Activated naive CD4-positive, alpha-beta T cell treated with anti-CD3 and anti-CD28 coated beads, Interleukin-2, amount 50 U/mL, for 16 hours (primary cell): ENCODE results near the gene POLA2.
"Not testable (repeated sequence)": the region's sequence is repeated elsewhere in the genome, so short reads cannot be mapped to it uniquely, and the experiment has no call there.

Experiments
- DNase-seq: peaks from one replicate; pipeline ENCODE4 v3.0.0-alpha.2; 2020

The POLA2 gene, protein sequence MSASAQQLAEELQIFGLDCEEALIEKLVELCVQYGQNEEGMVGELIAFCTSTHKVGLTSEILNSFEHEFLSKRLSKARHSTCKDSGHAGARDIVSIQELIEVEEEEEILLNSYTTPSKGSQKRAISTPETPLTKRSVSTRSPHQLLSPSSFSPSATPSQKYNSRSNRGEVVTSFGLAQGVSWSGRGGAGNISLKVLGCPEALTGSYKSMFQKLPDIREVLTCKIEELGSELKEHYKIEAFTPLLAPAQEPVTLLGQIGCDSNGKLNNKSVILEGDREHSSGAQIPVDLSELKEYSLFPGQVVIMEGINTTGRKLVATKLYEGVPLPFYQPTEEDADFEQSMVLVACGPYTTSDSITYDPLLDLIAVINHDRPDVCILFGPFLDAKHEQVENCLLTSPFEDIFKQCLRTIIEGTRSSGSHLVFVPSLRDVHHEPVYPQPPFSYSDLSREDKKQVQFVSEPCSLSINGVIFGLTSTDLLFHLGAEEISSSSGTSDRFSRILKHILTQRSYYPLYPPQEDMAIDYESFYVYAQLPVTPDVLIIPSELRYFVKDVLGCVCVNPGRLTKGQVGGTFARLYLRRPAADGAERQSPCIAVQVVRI

DNA sequence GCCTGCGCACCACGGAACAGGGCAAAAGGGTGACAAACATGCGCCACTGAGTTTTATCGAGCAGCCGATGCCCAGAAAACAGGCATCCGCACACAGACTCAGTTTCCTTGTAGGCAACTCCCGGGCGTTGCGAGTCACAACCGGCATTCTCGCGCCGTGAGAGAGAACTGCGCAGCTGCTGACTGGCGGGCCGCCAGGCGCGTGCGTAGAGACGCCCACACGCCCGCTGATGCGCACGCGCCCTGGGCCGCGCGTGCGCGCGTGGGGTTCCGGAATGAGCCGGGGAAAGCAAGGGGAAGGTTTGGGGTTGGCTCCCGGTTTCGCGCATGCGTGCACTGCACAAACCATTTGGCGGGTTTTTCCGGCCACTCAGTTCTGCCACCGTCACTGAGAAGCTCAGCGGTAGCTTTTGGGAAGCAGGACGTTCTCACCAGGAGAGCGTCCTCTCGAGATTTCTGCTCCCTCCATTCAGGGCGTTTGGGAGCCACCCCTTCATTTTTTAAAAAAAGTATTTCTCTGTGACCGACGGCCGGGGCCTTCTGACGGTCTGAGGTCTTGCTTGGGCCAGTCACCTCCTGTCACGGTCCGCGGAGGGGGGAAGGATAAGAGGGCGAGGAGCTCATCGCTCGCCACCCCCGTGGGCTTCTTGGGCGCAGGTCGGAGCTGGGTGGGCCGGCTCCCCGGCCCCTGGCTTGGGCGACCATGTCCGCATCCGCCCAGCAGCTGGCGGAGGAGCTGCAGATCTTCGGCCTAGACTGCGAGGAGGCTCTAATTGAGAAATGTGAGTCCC lies at the start of gene POLA2:
Gene POLA2 (plus strand): TSS at position 372 of the 790 bp plus-strand sequence. CDS start 331 bp downstream, at position 703.
- DNase-seq = peak; percentile 94

DNA sequence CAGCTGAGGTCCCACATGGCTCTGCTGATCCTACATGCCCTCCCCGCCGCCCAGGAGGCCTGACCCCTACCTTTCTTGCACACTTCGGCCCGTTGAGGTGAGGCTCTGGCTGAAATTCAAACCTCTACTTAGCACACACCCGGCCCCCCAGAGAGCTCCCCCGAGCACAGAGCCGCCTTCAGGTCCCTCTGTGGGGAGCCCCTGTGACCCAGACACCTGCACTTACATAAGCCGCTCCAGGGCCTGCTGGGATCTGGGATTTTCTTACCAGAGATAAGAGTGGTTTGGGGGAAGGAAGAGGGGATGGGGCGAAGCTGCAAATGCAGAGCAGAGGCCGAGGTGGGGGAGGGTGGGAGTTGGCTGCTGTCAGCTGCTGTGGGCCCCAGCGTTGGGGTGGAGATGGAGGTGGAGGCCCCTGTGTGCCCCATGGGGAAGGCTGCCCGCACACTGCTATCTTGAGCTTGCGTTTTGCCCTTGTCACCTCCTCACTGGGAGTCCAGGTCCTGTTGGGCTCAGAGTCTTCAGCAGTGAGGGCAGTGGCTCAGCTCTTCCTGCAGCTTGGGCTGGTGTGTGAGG lies 49.4 kb upstream of the POLA2 start:
- DNase-seq = no peak

DNA sequence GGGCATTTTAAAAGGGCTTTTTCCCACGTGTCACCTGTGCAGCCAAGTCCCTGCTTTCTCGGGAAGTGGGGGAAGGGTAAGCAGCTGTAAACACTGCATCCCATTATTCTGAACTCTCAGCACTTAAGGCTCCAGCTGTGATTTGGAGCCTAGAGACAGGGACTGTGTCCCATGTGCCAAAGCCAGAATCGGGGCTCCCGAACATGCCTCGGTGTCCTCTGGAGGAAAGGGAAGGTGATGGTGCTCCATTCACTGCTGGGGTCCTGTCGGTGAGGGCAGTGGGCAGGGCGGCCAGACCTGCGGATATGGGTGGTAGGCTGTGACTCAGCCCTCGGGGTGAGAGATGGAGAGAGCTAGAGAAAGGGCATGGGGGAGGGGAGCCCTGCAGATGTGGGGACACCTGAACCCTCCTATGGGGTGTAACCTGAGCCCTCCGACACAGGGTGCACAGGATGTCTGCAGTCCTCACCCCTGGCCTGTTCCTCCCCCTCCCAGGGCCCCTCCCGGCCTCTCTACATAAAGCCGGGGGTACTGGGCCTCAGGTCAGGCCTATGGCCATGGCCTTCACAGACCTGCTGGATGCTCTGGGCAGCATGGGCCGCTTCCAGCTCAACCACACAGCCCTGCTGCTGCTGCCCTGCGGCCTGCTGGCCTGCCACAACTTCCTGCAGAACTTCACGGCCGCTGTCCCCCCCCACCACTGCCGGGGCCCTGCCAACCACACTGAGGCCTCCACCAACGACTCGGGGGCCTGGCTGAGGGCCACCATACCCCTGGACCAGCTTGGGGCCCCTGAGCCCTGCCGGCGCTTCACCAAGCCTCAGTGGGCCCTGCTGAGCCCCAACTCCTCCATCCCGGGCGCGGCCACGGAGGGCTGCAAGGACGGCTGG lies 48.2 kb upstream of the POLA2 start:
- DNase-seq = no peak

DNA sequence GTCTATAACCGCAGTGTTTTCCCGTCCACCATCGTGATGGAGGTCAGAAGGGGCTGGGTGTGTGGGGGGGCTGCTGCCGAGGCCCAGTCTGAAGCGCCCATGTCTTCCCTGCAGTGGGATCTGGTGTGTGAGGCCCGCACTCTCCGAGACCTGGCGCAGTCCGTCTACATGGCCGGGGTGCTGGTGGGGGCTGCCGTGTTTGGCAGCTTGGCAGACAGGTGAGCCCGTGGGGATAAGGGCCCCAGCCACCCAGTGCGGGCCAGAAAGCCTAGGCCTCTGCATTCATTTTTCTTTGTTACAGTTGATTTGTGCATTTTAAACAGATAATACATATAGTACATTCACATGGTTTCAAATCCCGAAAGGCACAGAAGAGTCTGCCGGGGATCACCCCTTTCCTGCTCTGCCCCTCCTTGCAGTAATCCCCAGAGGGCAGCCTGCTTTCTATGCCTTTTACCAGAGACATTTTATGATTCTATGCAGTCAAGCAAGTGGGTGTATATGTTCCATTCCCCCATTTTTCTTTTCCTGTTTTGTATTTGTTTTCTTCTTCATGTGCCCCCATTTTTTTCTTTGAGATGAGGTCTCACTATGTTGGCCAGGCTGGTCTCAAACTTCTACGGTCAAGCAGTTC lies 47.4 kb upstream of the POLA2 start:
- DNase-seq = no peak

- DNase-seq = peak; percentile 56
Observed at GRCh38 chr11:65215441-65216076, 46.2 kb upstream of the POLA2 start.

- DNase-seq = no peak
Observed at GRCh38 chr11:65216830-65217229, 44.9 kb upstream of the POLA2 start.

- no peak for DNase-seq
Observed at GRCh38 chr11:65217441-65218423, 44.0 kb upstream of the POLA2 start.

DNA sequence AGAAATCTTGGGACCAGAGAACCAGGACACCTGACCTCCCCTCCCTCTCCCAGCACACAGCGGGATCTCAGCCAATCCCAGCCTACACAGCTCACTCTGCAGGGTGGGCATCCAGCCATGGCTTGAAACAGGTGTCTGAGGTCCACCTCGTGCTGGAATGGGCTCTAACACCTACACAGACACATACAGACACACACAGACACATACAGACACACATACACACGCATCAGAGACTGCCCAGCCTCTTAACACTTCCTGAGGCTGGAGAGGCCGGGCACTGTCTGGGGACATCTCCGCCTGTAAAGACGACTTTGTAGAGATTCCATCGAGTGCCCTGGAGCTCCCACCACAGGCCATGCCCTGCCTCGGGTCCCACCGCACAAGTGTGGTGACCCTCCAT lies 43.3 kb upstream of the POLA2 start:
- DNase-seq = no peak

GRCh38 chr11:65219930-65220213 lies 41.9 kb upstream of the POLA2 start:
- no peak for DNase-seq

DNA sequence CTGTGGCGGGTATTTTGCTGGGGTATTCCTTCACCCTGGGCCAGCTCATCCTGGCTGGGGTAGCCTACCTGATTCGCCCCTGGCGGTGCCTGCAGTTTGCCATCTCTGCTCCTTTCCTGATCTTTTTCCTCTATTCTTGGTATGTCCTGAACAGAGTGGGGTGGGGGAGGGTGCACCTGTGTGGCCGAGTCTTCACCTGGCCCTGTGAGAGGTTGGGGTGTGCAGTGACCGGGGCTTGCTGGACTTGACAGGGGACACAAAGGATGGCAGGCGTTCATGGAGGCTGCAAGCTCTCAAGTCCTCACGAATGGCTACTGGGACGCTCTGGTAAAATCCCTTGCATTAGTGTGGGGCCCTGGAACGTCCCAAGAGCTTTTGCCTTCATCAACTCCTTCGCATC lies 40.7 kb upstream of the POLA2 start:
- no peak for DNase-seq

GRCh38 chr11:65223011-65223410 lies 38.8 kb upstream of the POLA2 start:
- DNase-seq = no peak

DNA sequence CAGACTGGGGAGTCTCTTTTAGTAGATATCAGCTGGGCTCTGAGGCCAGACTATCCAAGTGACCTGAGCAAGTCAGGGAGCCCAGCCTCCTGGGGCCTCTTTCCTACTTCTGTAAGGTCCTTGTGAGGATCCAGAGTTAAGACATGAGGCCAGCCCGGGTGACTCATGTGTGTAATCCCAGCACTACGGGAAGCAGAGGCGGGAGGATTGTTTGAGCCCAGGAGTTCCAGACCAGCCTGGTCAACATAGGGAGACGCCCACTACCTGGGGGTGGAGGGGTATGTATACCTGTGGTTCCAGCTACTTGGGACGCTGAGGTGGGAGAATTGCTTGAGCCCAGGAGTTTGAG lies 36.9 kb upstream of the POLA2 start:
- DNase-seq = no peak

GRCh38 chr11:65225279-65226102 lies 36.3 kb upstream of the POLA2 start:
- peak; percentile 66 for DNase-seq

DNA sequence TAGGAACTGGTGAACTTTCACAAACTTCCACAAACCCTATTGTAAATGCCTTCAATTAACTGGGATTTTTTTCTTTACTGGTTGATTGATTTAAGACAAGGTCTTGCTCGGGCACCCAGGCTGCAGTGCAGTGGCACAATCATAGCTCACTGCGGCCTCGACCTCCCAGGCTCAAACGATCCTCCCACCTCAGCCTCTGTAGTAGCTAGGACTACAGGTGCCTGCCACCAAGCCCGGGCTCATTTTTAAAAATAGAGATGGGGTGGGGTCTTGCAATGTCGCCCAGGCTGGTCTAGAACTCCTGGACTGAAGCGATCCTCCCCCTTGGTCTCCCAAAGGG lies 35.7 kb upstream of the POLA2 start:
- no peak for DNase-seq

DNA sequence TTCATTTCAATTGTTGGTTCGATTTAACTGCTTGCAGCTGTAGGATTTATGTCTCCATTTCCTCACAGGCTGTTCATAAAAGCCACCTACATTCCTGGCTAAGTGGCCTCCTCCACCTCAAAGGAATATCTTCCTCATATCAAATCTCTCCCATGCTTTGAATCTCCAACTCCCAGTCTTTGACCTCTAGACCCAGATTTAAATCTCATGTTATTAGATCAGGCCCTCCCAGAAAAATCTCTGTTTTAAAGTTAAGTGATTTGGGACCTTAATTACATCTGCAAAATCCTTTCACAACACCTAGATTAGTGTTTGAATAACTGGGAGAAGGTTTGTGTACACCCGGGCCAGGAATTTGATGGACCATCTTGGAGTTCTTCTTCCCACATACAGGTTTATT lies 33.9 kb upstream of the POLA2 start:
- DNase-seq = no peak

DNA sequence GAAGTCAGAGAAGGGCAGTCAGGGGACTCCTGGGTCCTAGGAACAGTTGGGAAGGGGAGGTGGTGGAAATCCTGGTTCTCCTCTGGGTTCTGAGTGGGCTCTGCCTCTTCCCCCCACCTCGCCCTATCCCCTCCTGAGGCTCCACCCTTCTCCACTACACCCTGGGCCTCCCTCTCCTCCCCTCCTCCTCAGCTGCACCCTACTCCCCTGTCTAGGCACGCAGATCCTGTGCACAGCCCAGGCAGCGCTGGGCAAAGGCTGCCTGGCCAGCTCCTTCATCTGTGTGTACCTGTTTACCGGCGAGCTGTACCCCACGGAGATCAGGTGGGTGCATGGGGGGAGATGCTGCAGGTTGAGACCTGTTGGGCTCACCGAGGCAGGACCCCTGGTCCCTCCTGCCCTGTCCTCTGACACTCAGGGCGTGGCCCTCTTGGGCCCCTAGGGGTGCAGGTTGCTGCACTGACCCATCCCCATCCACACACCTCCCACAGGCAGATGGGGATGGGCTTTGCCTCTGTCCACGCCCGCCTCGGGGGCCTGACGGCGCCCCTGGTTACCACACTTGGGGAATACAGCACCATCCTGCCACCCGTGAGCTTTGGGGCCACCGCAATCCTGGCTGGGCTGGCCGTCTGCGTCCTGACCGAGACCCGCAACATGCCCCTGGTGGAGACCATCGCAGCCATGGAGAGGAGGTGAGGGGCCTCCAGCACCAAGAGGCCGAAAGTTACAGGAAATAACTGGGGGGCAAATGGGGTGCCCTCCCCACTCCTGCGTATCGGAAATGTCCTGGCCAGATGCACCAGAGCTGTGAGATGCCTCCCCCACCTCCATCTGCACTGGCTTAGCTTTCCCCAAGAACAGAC lies 25.3 kb upstream of the POLA2 start:
- no peak for DNase-seq

GRCh38 chr11:65238302-65238701 lies 23.5 kb upstream of the POLA2 start:
- DNase-seq = not testable (repeated sequence)

- no peak for DNase-seq
Observed at GRCh38 chr11:65241134-65241533, 20.6 kb upstream of the POLA2 start.

DNA sequence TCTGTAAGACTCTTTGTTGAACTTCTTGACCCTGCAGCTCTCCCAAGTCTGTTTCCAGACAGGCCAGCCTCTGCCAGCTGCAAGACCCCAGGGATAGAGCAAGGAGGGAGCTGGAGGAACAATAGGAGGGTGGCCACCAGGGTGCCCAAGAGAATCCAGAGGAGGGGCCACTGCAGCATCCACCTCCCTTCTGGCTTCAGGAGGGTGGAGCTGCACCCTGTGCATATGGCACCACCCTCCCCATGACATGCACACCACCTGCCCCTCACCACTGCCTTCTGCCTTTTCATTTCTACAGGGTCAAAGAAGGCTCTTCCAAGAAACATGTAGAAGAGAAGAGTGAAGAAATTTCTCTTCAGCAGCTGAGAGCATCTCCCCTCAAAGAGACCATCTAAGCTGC lies 20.1 kb upstream of the POLA2 start:
- no peak for DNase-seq
